ENCODE data around the gene RPEL1.
"Not testable (repeated sequence)": the region's sequence is repeated elsewhere in the genome, so short reads cannot be mapped to it uniquely, and the experiment has no call there.

Gene RPEL1
- total RNA-seq = 0 to 0.17 (median 0.09) reads per million in 3 donors

DNA sequence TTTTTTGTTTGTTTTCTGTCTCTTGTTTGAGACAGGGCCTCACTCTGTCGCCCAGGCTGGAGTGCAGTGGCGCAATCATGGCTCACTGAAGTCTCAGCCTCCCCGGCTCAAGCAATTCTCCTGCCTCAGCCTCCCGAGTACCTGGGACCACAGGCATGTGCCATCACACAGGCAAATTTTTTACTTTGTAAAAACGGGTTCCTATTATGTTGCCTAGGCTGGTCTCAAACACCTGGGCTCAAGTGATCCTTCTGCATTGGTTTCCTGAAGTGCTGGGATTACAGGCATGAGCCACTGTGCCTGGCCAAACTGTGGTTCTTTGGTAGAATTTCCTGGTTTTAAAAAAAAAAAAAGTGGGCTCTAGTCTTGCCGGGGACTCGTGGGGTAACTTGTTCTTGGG, at the start of gene RPEL1:
Gene RPEL1, plus strand, starts transcription at position 301 of the 400 bp plus-strand sequence. CDS start 110 bp downstream, outside the sequence.
- H3K4me1 ChIP-seq (ENCODE audit: control insufficient read depth, insufficient read depth, low read length, poor library complexity, severe bottlenecking); H3K27ac ChIP-seq (ENCODE audit: insufficient read depth, low read length, poor library complexity, severe bottlenecking); DNase-seq; H3K36me3 ChIP-seq (ENCODE audit: control insufficient read depth, insufficient read depth, low read length); H3K27me3 ChIP-seq (replicated peaks; ENCODE audit: control insufficient read depth, insufficient read depth, low read length, poor library complexity, severe bottlenecking); H3K4me3 ChIP-seq (ENCODE audit: insufficient read depth, low read depth, low read length, poor library complexity, severe bottlenecking); H3K9me3 ChIP-seq (ENCODE audit: control insufficient read depth, low read length): not testable (repeated sequence)

DNA sequence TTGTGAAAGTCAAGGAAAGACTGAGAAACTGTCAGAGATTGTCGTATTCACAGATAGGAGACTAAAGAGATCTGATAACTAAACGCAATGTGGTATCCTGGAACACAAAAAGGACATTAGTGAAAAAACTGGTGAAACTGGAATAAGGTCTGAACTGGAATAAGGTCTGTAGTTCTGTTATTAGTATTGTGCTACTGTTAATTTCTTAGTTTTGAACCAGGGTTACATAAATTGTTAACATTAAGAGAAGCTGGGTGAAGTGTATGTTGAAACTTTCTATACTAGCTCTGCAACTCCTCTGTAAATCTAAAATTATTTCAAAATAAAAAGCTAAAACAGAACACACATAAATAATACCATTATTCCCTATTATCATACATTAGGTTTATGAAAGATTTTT, 49.2 kb upstream of the RPEL1 start:
- H3K36me3 ChIP-seq (ENCODE audit: control insufficient read depth, insufficient read depth, low read length) = no peaks in the 10 kb centered on the region
- no peaks in the 10 kb centered on the region for H3K9me3 ChIP-seq (ENCODE audit: control insufficient read depth, low read length)
- no peaks in the 10 kb centered on the region for H3K27me3 ChIP-seq (replicated peaks; ENCODE audit: control insufficient read depth, insufficient read depth, low read length, poor library complexity, severe bottlenecking)
- no peak overlapping the region for H3K27ac ChIP-seq (ENCODE audit: insufficient read depth, low read length, poor library complexity, severe bottlenecking)
- DNase-seq = no peak
- peaks cover 2% of the 10 kb centered on the region for H3K4me1 ChIP-seq (ENCODE audit: control insufficient read depth, insufficient read depth, low read length, poor library complexity, severe bottlenecking)
- no peak overlapping the region for H3K4me3 ChIP-seq (ENCODE audit: insufficient read depth, low read depth, low read length, poor library complexity, severe bottlenecking)

DNA sequence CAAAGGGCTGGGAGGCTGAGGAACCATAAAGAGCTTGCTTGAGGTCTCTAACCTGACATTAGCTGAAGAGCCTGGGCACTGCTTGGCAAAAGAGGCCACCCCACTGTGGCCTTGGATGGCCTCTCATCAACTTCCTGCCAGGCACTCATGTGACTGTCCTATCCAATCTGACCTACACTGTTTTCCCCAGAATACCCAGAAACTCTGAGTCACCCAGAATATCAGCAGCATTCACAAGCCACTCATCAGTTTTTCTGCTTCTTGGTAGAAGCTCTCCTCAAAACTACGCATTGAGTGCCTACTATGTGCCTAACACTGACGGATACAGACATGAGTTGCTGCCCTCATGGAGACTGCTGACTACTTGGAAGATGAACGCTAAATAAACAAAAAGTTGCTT, 48.5 kb upstream of the RPEL1 start:
- no peaks in the 10 kb centered on the region for H3K4me1 ChIP-seq (ENCODE audit: control insufficient read depth, insufficient read depth, low read length, poor library complexity, severe bottlenecking)
- no peaks in the 10 kb centered on the region for H3K27me3 ChIP-seq (replicated peaks; ENCODE audit: control insufficient read depth, insufficient read depth, low read length, poor library complexity, severe bottlenecking)
- no peaks in the 10 kb centered on the region for H3K9me3 ChIP-seq (ENCODE audit: control insufficient read depth, low read length)
- no peak overlapping the region for H3K27ac ChIP-seq (ENCODE audit: insufficient read depth, low read length, poor library complexity, severe bottlenecking)
- H3K36me3 ChIP-seq (ENCODE audit: control insufficient read depth, insufficient read depth, low read length) = no peaks in the 10 kb centered on the region
- DNase-seq = no peak
- H3K4me3 ChIP-seq (ENCODE audit: insufficient read depth, low read depth, low read length, poor library complexity, severe bottlenecking) = no peak overlapping the region

DNA sequence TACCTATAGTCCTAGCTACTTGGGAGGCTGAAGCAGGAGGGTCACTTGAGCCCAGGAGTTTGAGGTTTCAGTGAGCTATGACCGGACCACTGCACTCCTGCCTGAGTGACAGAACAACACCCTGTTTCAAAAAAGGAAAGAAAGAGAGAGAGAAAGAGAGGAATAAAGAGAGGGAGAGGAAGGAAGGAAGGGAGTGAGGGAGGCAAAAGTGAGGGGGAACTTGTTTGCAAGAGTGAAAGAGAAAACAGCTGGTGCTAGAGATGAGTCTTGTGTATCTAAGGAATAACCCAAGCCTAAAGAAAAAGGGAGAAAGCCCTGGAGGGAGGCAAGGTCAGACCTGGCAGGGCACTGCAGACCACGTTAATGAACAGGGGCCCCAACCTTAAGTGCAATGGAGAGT, 47.8 kb upstream of the RPEL1 start:
- no peak for DNase-seq
- no peak overlapping the region for H3K4me3 ChIP-seq (ENCODE audit: insufficient read depth, low read depth, low read length, poor library complexity, severe bottlenecking)
- H3K27ac ChIP-seq (ENCODE audit: insufficient read depth, low read length, poor library complexity, severe bottlenecking) = no peak overlapping the region
- no peaks in the 10 kb centered on the region for H3K9me3 ChIP-seq (ENCODE audit: control insufficient read depth, low read length)
- H3K36me3 ChIP-seq (ENCODE audit: control insufficient read depth, insufficient read depth, low read length) = no peaks in the 10 kb centered on the region
- no peaks in the 10 kb centered on the region for H3K4me1 ChIP-seq (ENCODE audit: control insufficient read depth, insufficient read depth, low read length, poor library complexity, severe bottlenecking)
- H3K27me3 ChIP-seq (replicated peaks; ENCODE audit: control insufficient read depth, insufficient read depth, low read length, poor library complexity, severe bottlenecking) = no peaks in the 10 kb centered on the region

DNA sequence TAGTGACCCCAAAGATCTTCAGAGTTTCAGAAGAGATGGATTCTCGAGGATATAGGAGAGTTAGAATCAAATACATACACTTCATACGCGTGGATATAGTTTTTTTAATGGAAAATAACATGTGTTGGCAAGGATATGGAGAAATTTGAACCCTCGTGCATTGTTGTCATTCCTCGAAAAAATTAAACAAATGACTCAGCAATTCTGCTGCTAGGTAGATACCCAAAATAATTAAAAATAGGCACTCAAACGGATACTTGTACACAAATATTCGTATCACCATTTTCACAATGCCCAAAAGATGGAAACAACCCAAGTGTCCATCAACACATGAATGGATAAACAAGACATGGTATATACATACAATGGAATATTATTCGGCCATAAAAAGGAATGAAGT, 47.0 kb upstream of the RPEL1 start:
- DNase-seq = no peak
- H3K27ac ChIP-seq (ENCODE audit: insufficient read depth, low read length, poor library complexity, severe bottlenecking) = no peak overlapping the region
- H3K4me1 ChIP-seq (ENCODE audit: control insufficient read depth, insufficient read depth, low read length, poor library complexity, severe bottlenecking) = no peaks in the 10 kb centered on the region
- H3K4me3 ChIP-seq (ENCODE audit: insufficient read depth, low read depth, low read length, poor library complexity, severe bottlenecking) = no peak overlapping the region
- no peaks in the 10 kb centered on the region for H3K36me3 ChIP-seq (ENCODE audit: control insufficient read depth, insufficient read depth, low read length)
- no peaks in the 10 kb centered on the region for H3K27me3 ChIP-seq (replicated peaks; ENCODE audit: control insufficient read depth, insufficient read depth, low read length, poor library complexity, severe bottlenecking)
- H3K9me3 ChIP-seq (ENCODE audit: control insufficient read depth, low read length) = no peaks in the 10 kb centered on the region

GRCh38 chr10:103199488-103199887, 46.2 kb upstream of the RPEL1 start:
- no peak overlapping the region for H3K27ac ChIP-seq (ENCODE audit: insufficient read depth, low read length, poor library complexity, severe bottlenecking)
- H3K27me3 ChIP-seq (replicated peaks; ENCODE audit: control insufficient read depth, insufficient read depth, low read length, poor library complexity, severe bottlenecking) = no peaks in the 10 kb centered on the region
- DNase-seq = no peak
- no peaks in the 10 kb centered on the region for H3K4me1 ChIP-seq (ENCODE audit: control insufficient read depth, insufficient read depth, low read length, poor library complexity, severe bottlenecking)
- no peak overlapping the region for H3K4me3 ChIP-seq (ENCODE audit: insufficient read depth, low read depth, low read length, poor library complexity, severe bottlenecking)
- H3K9me3 ChIP-seq (ENCODE audit: control insufficient read depth, low read length) = no peaks in the 10 kb centered on the region
- H3K36me3 ChIP-seq (ENCODE audit: control insufficient read depth, insufficient read depth, low read length) = no peaks in the 10 kb centered on the region

DNA sequence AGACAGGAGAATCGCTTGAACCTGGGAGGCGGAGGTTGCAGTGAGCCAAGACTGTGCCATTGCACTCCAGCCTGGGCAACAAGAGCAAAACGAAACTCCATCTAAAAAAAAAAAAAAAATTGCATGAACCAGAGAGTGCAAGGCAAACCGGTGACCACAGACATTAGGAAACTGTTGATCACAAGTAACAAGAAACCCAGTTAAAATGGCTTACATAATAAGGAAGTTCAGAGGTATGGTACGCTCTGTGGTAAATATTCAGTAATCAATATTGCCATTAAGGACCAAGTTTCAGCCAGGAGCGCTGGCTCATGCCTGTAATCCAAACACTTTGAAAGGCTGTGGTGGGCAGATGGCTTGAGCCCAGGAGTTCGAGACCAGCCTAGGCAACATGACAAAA, 43.4 kb upstream of the RPEL1 start:
- H3K36me3 ChIP-seq (ENCODE audit: control insufficient read depth, insufficient read depth, low read length) = no peaks in the 10 kb centered on the region
- H3K4me3 ChIP-seq (ENCODE audit: insufficient read depth, low read depth, low read length, poor library complexity, severe bottlenecking) = no peak overlapping the region
- H3K27me3 ChIP-seq (replicated peaks; ENCODE audit: control insufficient read depth, insufficient read depth, low read length, poor library complexity, severe bottlenecking) = no peaks in the 10 kb centered on the region
- H3K27ac ChIP-seq (ENCODE audit: insufficient read depth, low read length, poor library complexity, severe bottlenecking) = no peak overlapping the region
- H3K4me1 ChIP-seq (ENCODE audit: control insufficient read depth, insufficient read depth, low read length, poor library complexity, severe bottlenecking) = no peaks in the 10 kb centered on the region
- DNase-seq = no peak
- H3K9me3 ChIP-seq (ENCODE audit: control insufficient read depth, low read length) = no peaks in the 10 kb centered on the region

GRCh38 chr10:103203466-103203865, 42.2 kb upstream of the RPEL1 start:
- H3K36me3 ChIP-seq (ENCODE audit: control insufficient read depth, insufficient read depth, low read length) = no peaks in the 10 kb centered on the region
- H3K27me3 ChIP-seq (replicated peaks; ENCODE audit: control insufficient read depth, insufficient read depth, low read length, poor library complexity, severe bottlenecking) = no peaks in the 10 kb centered on the region
- H3K27ac ChIP-seq (ENCODE audit: insufficient read depth, low read length, poor library complexity, severe bottlenecking) = no peak overlapping the region
- H3K4me3 ChIP-seq (ENCODE audit: insufficient read depth, low read depth, low read length, poor library complexity, severe bottlenecking) = no peak overlapping the region
- no peak for DNase-seq
- H3K4me1 ChIP-seq (ENCODE audit: control insufficient read depth, insufficient read depth, low read length, poor library complexity, severe bottlenecking) = no peaks in the 10 kb centered on the region
- H3K9me3 ChIP-seq (ENCODE audit: control insufficient read depth, low read length) = no peaks in the 10 kb centered on the region

DNA sequence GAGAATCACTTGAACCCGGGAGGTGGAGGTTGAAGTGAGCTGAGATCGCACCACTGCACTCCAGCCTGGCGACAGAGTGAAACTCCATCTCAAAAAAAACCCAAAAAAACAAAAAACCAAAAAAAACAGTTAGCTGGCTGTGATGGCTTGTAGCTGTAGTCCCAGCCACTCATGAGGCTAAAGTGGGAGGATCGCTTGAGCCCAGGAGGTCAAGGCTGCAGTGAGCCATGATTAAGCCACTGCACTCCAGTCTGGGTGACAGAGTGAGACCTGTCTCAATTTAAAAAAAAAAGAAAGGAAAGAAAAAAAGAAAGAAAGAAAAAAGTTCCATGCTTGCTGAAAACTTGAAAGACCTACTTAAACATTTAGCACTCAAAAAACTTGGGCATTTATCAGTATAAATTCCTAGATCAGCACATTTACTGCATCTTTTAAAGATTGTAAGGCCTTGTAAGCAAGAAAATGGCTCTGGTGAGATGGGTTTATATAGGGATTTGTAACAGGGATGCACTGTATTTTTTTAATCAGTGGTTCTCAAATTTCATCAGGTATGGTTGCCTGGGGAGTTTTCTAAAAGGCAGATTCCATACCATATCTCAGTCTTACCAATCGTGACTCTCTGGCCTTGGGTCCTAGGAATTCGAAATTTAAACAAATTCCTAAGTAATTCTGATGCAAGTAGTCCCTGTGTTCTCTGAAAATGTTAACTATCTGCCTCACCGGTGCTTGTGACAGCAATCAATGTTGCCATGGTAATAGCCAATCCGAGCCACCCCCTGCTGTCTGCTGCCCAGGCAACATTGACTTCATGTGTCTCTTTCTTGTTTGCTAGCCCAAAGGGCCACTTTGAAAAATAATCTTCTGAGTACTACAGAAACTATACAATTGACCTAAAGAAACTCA, 41.1 kb upstream of the RPEL1 start:
- H3K4me3 ChIP-seq (ENCODE audit: insufficient read depth, low read depth, low read length, poor library complexity, severe bottlenecking) = no peak overlapping the region

GRCh38 chr10:103205401-103205800, 40.3 kb upstream of the RPEL1 start:
- not testable (repeated sequence) for H3K27me3 ChIP-seq (replicated peaks; ENCODE audit: control insufficient read depth, insufficient read depth, low read length, poor library complexity, severe bottlenecking); H3K36me3 ChIP-seq (ENCODE audit: control insufficient read depth, insufficient read depth, low read length); H3K4me3 ChIP-seq (ENCODE audit: insufficient read depth, low read depth, low read length, poor library complexity, severe bottlenecking); H3K4me1 ChIP-seq (ENCODE audit: control insufficient read depth, insufficient read depth, low read length, poor library complexity, severe bottlenecking); H3K9me3 ChIP-seq (ENCODE audit: control insufficient read depth, low read length); H3K27ac ChIP-seq (ENCODE audit: insufficient read depth, low read length, poor library complexity, severe bottlenecking); DNase-seq

More for the DNA sequence above, 41.1 kb upstream of the RPEL1 start:
- Histone ChIP-seq H3K4me1 (ENCODE audit: control insufficient read depth, insufficient read depth, low read length, poor library complexity, severe bottlenecking) (no peaks in the 10 kb centered on the region), H3K9me3 (ENCODE audit: control insufficient read depth, low read length) (no peaks in the 10 kb centered on the region), H3K36me3 (ENCODE audit: control insufficient read depth, insufficient read depth, low read length) (no peaks in the 10 kb centered on the region), H3K27ac (ENCODE audit: insufficient read depth, low read length, poor library complexity, severe bottlenecking) (no peak overlapping the region), H3K27me3 (replicated peaks; ENCODE audit: control insufficient read depth, insufficient read depth, low read length, poor library complexity, severe bottlenecking) (no peaks in the 10 kb centered on the region)
- DNase-seq = no peak
